HG03045 (cell line): ENCODE results near the gene FILIP1L.
"Not testable (repeated sequence)": the region's sequence is repeated elsewhere in the genome, so short reads cannot be mapped to it uniquely, and the experiment has no call there.

Experiments used
- ATAC-seq: cut with Tn5 transposase; IDR thresholded peaks from one replicate; pipeline ENCODE4 v1.9.1; 2021; ENCODE audit warnings: mild to moderate bottlenecking, moderate library complexity; ENCODE audit not compliant: unreplicated experiment

Gene FILIP1L

GRCh38 chr3:100099621-100100020 is 14.7 kb downstream of the FILIP1L start:
- no peak for ATAC-seq

GRCh38 chr3:100098784-100099070 is 15.6 kb downstream of the FILIP1L start:
- no peak for ATAC-seq

- ATAC-seq: no peak
These were observed 16.1 kb downstream of the FILIP1L start for GRCh38 chr3:100097919-100098783.

GRCh38 chr3:100096866-100097265 is 17.4 kb downstream of the FILIP1L start:
- ATAC-seq: no peak

GRCh38 chr3:100096286-100096685 is 18.0 kb downstream of the FILIP1L start:
- ATAC-seq: not testable (repeated sequence)

- ATAC-seq: no peak
These were observed 20.5 kb downstream of the FILIP1L start for GRCh38 chr3:100093831-100094230.

- ATAC-seq: no peak
These were observed 23.7 kb downstream of the FILIP1L start for GRCh38 chr3:100090669-100091005.

GRCh38 chr3:100089812-100090668 is 24.3 kb downstream of the FILIP1L start:
- ATAC-seq: peak; percentile 69

- ATAC-seq: no peak
These were observed 25.4 kb downstream of the FILIP1L start for GRCh38 chr3:100088735-100089368.

GRCh38 chr3:100087198-100087597 is 27.1 kb downstream of the FILIP1L start:
- peak; percentile 90 for ATAC-seq

GRCh38 chr3:100086401-100086800 is 27.9 kb downstream of the FILIP1L start:
- no peak for ATAC-seq

GRCh38 chr3:100084100-100084806 is 30.0 kb downstream of the FILIP1L start:
- ATAC-seq: no peak

- ATAC-seq: no peak
These were observed 31.1 kb downstream of the FILIP1L start for GRCh38 chr3:100083209-100083608.

GRCh38 chr3:100082714-100083113 is 31.6 kb downstream of the FILIP1L start:
- ATAC-seq: no peak

GRCh38 chr3:100081986-100082692 is 32.2 kb downstream of the FILIP1L start:
- ATAC-seq: no peak

GRCh38 chr3:100081311-100081710 is 33.0 kb downstream of the FILIP1L start:
- ATAC-seq: no peak

GRCh38 chr3:100080573-100080972 is 33.7 kb downstream of the FILIP1L start:
- no peak for ATAC-seq

GRCh38 chr3:100079328-100079727 is 35.0 kb downstream of the FILIP1L start:
- no peak for ATAC-seq

- no peak for ATAC-seq
These were observed 37.4 kb downstream of the FILIP1L start for GRCh38 chr3:100076731-100077529.
